Adrenal gland (tissue), 12 donors: ENCODE data around the gene RAD51D. TPM values are rescaled to one million over a fixed set of nuclear protein-coding genes. Genes with fewer than 3 reads are reported as not detected.

ENCODE experiments used
- DNase-seq, 7 donors: peaks; one replicate each; pipeline ENCODE4 v3.0.0-alpha.2; 2019 to 2020
- H3K27ac ChIP-seq, 5 donors: fragments of 200-600 bp; sonication (generic) in 4 of 5; 1 replicate in 3 of 5; 2 replicates in 2 of 5; pipeline versions ENCODE4 v1.5.1 to v1.8.0; 2016 to 2020; ENCODE audit warnings: mild to moderate bottlenecking in 1 of 5
- H3K27me3 ChIP-seq: fragments of 200-600 bp; 2 replicates; pipeline ENCODE4 v1.8.0; 2021
- H3K36me3 ChIP-seq, 2 donors: fragments of 200-600 bp; replicated peaks in 1 of 2; 1 replicate in 1 of 2; 2 replicates in 1 of 2; pipeline versions ENCODE4 v1.5.1 to v1.8.0; 2018 to 2022
- H3K4me1 ChIP-seq, 2 donors: fragments of 200-600 bp; replicated peaks in 1 of 2; 1 replicate in 1 of 2; 2 replicates in 1 of 2; pipeline versions ENCODE4 v1.5.1 to v1.8.0; 2018 to 2021
- H3K4me3 ChIP-seq, 4 donors: fragments of 200-600 bp; sonication (generic) in 3 of 4; one replicate each; pipeline ENCODE4 v1.5.1; 2016 to 2018
- H3K9me3 ChIP-seq, 3 donors: fragments of 200-600 bp; sonication (generic) in 1 of 3; replicated peaks in 1 of 3; 1 replicate in 2 of 3; 2 replicates in 1 of 3; pipeline versions ENCODE4 v1.5.1 to v1.8.0; 2016 to 2021
- POLR2A ChIP-seq, 2 donors: fragments of 450-650 bp; IDR thresholded peaks; one replicate each; pipeline ENCODE4 v1.6.1; 2017; ENCODE audit warnings: antibody characterized with exemption in 2 of 2, mild to moderate bottlenecking in 2 of 2, moderate library complexity in 1 of 2
- whole genome bisulfite sequencing, 4 donors: extraction: QIAGEN DNeasy Blood & Tissue Kit in 2 of 4; methylation state at CpG; one replicate each; pipeline versions ENCODE4 v1.1.5 to v1.1.7; 2013 to 2017; 5-methylcytosine and 5-hydroxymethylcytosine counted together
- intact Hi-C, 2 donors: fragments of 100-400 bp; cut with DNase I; formaldehyde crosslinking; loops; one replicate each; pipeline versions ENCODE4 v1.14.1 to v1.15.0; 2022 to 2023
- polyA plus RNA-seq, 3 donors: library from polyadenylated mRNA; stranded (reverse); fragments of 200-250 nt in 2 of 3; fragments of 350-450 nt in 1 of 3; fragmentation: Illumina TruSeq in 1 of 3; extraction: RNeasy Lipid Tissue Mini Kit (QIAGEN cat#74804) in 1 of 3; gene quantifications; one replicate each; pipeline ENCODE4 v1.2.3, GENCODE V29; 2013 to 2014
- small RNA-seq, 2 donors: library from RNA; depleted of rRNA; stranded (forward); fragments of <200 nt; gene quantifications; one replicate each; pipeline ENCODE3, GENCODE V24; 2016
- total RNA-seq, 9 donors: library from RNA; depleted of rRNA in 4 of 9; stranded (reverse); fragments of >200 nt in 4 of 9; fragments of 120-200 nt in 1 of 9; fragmentation: NEBNext Ultra II Directional in 1 of 9; extraction: Animal tissue kit (Norgen Biotek cat#: 25700) in 1 of 9; gene quantifications; one replicate each; pipeline versions ENCODE4 v1.1.0 to v1.2.4, GENCODE V29; 2013 to 2023
- TF ChIP-seq, protein P1 (sequence below), 6 experiments: fragments of 450-650 bp in 4 of 6; fragments of 200-600 bp in 2 of 6; sonication (generic) in 1 of 6; IDR thresholded peaks; 1 replicate in 5 of 6; 2 replicates in 1 of 6; pipeline versions ENCODE4 v1.5.1 to v1.8.0; 2016 to 2021; ENCODE audit warnings: antibody characterized with exemption in 6 of 6, mild to moderate bottlenecking in 2 of 6, moderate library complexity in 1 of 6
- donor health status: healthy with polysubstance abuse.
- donor health status: Bipolar disorder and iron deficiency.
- donor health status: DM: yes; HTN: yes; CAD: no.
- donor health status: DM: no; HTN: no; CAD: no.
- donor health status: DM: no; HTN: no; CAD: no.
- donor health status: DM: yes; HTN: yes; CAD: no.

RAD51D gene
- total and polyA plus RNA-seq, 12 donors, result 3.3 to 14.3 (median 5.8) TPM

DNA sequence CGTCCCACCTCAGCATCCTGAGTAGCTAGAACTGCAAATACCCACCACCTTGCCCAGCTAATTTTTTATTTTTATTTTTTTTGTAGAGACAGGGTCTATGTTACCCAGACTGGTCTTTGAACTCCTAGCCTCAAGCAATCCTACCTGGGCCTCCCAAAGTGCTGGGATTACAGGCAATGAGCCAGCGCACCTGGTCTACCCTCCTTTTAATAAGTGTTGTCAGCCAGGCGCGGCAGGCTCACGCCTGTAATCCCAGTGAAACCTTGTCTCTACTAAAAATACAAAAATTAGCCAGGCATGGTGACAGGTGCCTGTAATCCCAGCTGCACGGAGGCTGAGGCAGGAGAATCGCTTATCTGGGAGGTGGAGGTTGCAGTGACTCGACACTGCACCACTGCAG, 75.5 kb downstream of the RAD51D start:
- Histone ChIP-seq H3K27ac (no peak overlapping the region), H3K9me3 (no peaks in the 10 kb centered on the region), H3K4me3 (no peak overlapping the region), H3K4me1 (peaks cover 0 to 9% of the 10 kb centered on the region in 2 donors), H3K27me3 (no peaks in the 10 kb centered on the region), H3K36me3 (no peaks in the 10 kb centered on the region)
- no peak for DNase-seq
- WGBS, 4 donors, result 96 to 97% (median 97%) methylated on average over 8 of the region's 8 CpGs
- intact Hi-C loops, result no loop called here
- TF ChIP-seq, protein P1, sequence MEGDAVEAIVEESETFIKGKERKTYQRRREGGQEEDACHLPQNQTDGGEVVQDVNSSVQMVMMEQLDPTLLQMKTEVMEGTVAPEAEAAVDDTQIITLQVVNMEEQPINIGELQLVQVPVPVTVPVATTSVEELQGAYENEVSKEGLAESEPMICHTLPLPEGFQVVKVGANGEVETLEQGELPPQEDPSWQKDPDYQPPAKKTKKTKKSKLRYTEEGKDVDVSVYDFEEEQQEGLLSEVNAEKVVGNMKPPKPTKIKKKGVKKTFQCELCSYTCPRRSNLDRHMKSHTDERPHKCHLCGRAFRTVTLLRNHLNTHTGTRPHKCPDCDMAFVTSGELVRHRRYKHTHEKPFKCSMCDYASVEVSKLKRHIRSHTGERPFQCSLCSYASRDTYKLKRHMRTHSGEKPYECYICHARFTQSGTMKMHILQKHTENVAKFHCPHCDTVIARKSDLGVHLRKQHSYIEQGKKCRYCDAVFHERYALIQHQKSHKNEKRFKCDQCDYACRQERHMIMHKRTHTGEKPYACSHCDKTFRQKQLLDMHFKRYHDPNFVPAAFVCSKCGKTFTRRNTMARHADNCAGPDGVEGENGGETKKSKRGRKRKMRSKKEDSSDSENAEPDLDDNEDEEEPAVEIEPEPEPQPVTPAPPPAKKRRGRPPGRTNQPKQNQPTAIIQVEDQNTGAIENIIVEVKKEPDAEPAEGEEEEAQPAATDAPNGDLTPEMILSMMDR (IDR thresholded peaks at IDR 0.05), result no peak
- TF ChIP-seq POLR2A (IDR thresholded peaks at IDR 0.05), result no peak

Small RNAs within 50 kb of the gene (small RNA-seq; reads per million reads assigned to genes)
- gene AC004223.1, result 0 reads per million in 2 donors
- gene RNU6-840P, result 0 reads per million in 2 donors

Other genes starting within 250 kb of the RAD51D start
- 1 to 10 TPM; 2.1 to 6.5 (median 5.0) TPM for gene CCT6B, start 158.4 kb downstream of the RAD51D start, total RNA-seq
- 10 to 100 TPM in 1 of 3 donors, 1 to 10 TPM in 2; 2.5 to 14.3 (median 2.9) TPM for gene CCT6B, start 158.4 kb downstream of the RAD51D start, polyA plus RNA-seq
- gene ZNF830, start 158.3 kb downstream of the RAD51D start, total RNA-seq, result 10 to 100 TPM in 6 of 9 donors, 1 to 10 TPM in 3; 5.9 to 16.9 (median 11.5) TPM
- 10 to 100 TPM in 1 of 3 donors, 1 to 10 TPM in 2; 6.1 to 13.4 (median 8.9) TPM for gene ZNF830, start 158.3 kb downstream of the RAD51D start, polyA plus RNA-seq
- gene LIG3, start 139.3 kb downstream of the RAD51D start, total RNA-seq, result 10 to 100 TPM; 15.4 to 38.4 (median 29.1) TPM
- 10 to 100 TPM in 1 of 3 donors, 1 to 10 TPM in 2; 6.2 to 35.3 (median 7.9) TPM for gene LIG3, start 139.3 kb downstream of the RAD51D start, polyA plus RNA-seq
- 10 to 100 TPM in 8 of 9 donors, 1 to 10 TPM in 1; 5.3 to 24.4 (median 20.8) TPM for gene RFFL, start 56.2 kb downstream of the RAD51D start, total RNA-seq
- gene RFFL, start 56.2 kb downstream of the RAD51D start, polyA plus RNA-seq, result 10 to 100 TPM in 1 of 3 donors, 1 to 10 TPM in 2; 2.5 to 14.0 (median 3.2) TPM
- gene FNDC8, start 1.8 kb upstream of the RAD51D start, total RNA-seq, result not detected
- gene FNDC8, start 1.8 kb upstream of the RAD51D start, polyA plus RNA-seq, result not detected
- 10 to 100 TPM in 8 of 9 donors, 1 to 10 TPM in 1; 9.7 to 18.7 (median 15.0) TPM for gene NLE1, start 22.4 kb upstream of the RAD51D start, total RNA-seq
- gene NLE1, start 22.4 kb upstream of the RAD51D start, polyA plus RNA-seq, result 1 to 10 TPM; 5.0 to 7.1 (median 6.7) TPM
- under 1 TPM in 6 of 9 donors, not detected in 3; 0.10 to 0.27 (median 0.15) TPM for gene UNC45B, start 28.0 kb upstream of the RAD51D start, total RNA-seq
- gene UNC45B, start 28.0 kb upstream of the RAD51D start, polyA plus RNA-seq, result under 1 TPM in 2 of 3 donors, not detected in 1; under 0.01 to 0.02 TPM
- not detected for gene SLC35G3, start 74.5 kb upstream of the RAD51D start, total RNA-seq
- gene SLC35G3, start 74.5 kb upstream of the RAD51D start, polyA plus RNA-seq, result not detected
- gene SLFN5, start 123.2 kb upstream of the RAD51D start, total RNA-seq, result 10 to 100 TPM in 8 of 9 donors, 1 to 10 TPM in 1; 3.2 to 57.8 (median 38.1) TPM
- gene SLFN5, start 123.2 kb upstream of the RAD51D start, polyA plus RNA-seq, result 10 to 100 TPM in 1 of 3 donors, 1 to 10 TPM in 2; 4.3 to 16.5 (median 8.0) TPM